GM12878 (cell line): ENCODE measurements around the gene NLGN2.

Experiments used
- EZH2 ChIP-seq: IDR thresholded peaks from 2 replicates; pipeline ENCODE4 v1.6.1; 2012; ENCODE audit warnings: low read depth, mild to moderate bottlenecking, control low read depth, inconsistent platforms, low read length, borderline replicate concordance; ENCODE audit not compliant: control insufficient read depth
- HDAC6 ChIP-seq: fragments of 200-600 bp; sonication (generic); IDR thresholded peaks from one replicate; pipeline ENCODE4 v1.8.0; 2017; ENCODE audit warnings: antibody characterized with exemption; ENCODE audit not compliant: unreplicated experiment
- KAT2A ChIP-seq: conservative IDR thresholded peaks from 2 replicates; pipeline ENCODE4 v1.6.1; 2011; ENCODE audit warnings: low read depth, low read length; ENCODE audit not compliant: control insufficient read depth
- RELA ChIP-seq: fragments of 450-650 bp; IDR thresholded peaks from 2 replicates; pipeline ENCODE4 v1.8.0; 2014; ENCODE audit warnings: borderline replicate concordance; ENCODE audit not compliant: partially characterized antibody
- SIN3A ChIP-seq: IDR thresholded peaks from 2 replicates; pipeline ENCODE4 v1.6.1; 2012; ENCODE audit warnings: low read depth, low read length, improper control_type of control experiment
- SIX5 ChIP-seq: IDR thresholded peaks from 2 replicates; pipeline ENCODE4 v1.6.1; 2011; ENCODE audit warnings: mild to moderate bottlenecking, low read depth, low read length, moderate library complexity; ENCODE audit not compliant: severe bottlenecking
- SP1 ChIP-seq: IDR thresholded peaks from one replicate; pipeline ENCODE4 v1.6.1; 2011; ENCODE audit warnings: low read depth, low read length
- SREBF2 ChIP-seq: IDR thresholded peaks from 2 replicates; pipeline ENCODE4 v1.6.1; 2012; ENCODE audit warnings: mild to moderate bottlenecking, low read length
- TBL1XR1 ChIP-seq: IDR thresholded peaks from 2 replicates; pipeline ENCODE4 v1.6.1; 2012; ENCODE audit warnings: low read depth, low read length, improper control_type of control experiment
- YY1 ChIP-seq: IDR thresholded peaks from 2 replicates; pipeline ENCODE4 v1.6.1; 2011; ENCODE audit warnings: low read depth, mild to moderate bottlenecking, low read length
- TF ChIP-seq, protein P1 (sequence below): IDR thresholded peaks from 2 replicates; pipeline ENCODE4 v1.6.1; 2012; ENCODE audit warnings: low read depth, low read length, improper control_type of control experiment
- TF ChIP-seq, protein P2 (sequence below), 3 experiments: IDR thresholded peaks in 2 of 3; conservative IDR thresholded peaks in 1 of 3; 2 replicates each; pipeline ENCODE4 v1.5.1; 2011; ENCODE audit warnings: low read depth in 3 of 3, low read length in 3 of 3, mild to moderate bottlenecking in 3 of 3, control low read depth in 2 of 3, moderate library complexity in 2 of 3, inconsistent platforms in 1 of 3, mixed read lengths in 1 of 3; ENCODE audit not compliant: control insufficient read depth in 2 of 3, insufficient read depth in 1 of 3; ENCODE audit errors: extremely low read depth in 1 of 3
- TF ChIP-seq, protein P3 (sequence below): fragments of 450-650 bp; IDR thresholded peaks from 2 replicates; pipeline ENCODE4 v1.6.1; 2017; ENCODE audit warnings: mild to moderate bottlenecking

DNA sequence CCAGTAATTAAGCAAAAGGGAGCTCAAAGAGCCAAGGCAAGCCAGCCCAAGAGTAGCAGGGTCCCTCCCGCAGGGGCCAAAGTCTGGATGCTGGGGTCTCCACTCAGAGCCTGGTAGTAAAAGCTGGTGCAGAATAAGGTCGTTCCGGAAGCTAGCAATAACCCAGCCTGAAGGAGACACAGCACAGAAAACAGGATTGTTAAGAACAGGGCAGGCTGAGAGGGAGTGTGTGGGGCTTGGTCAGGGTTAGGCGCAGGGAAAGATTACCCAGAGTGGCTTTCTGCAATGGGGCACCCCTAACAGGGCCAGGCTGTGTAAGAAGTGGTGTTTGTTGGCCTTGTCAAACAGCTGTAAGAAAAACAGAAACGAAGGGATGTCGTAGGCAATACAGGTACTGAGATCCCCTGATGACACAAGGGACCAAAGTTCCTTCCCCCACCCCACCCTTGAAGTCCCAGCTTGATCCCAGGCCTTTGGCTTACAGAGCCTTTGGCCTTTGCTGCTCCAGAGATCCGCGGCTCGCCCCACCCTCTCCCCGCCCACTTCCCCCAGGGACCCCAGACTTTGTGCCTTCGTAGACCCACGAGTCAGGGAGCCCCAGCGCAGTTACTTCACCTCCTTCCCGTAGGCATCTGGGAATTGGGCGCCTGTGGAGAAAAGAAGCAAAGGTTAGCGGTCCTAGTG is 4.5 kb upstream of the NLGN2 start:
- TF ChIP-seq HDAC6, result no peak
- no peak for TF ChIP-seq SP1
- no peak for TF ChIP-seq YY1
- TF ChIP-seq, protein P1, sequence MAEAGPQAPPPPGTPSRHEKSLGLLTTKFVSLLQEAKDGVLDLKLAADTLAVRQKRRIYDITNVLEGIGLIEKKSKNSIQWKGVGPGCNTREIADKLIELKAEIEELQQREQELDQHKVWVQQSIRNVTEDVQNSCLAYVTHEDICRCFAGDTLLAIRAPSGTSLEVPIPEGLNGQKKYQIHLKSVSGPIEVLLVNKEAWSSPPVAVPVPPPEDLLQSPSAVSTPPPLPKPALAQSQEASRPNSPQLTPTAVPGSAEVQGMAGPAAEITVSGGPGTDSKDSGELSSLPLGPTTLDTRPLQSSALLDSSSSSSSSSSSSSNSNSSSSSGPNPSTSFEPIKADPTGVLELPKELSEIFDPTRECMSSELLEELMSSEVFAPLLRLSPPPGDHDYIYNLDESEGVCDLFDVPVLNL, result no peak
- TF ChIP-seq, protein P2, sequence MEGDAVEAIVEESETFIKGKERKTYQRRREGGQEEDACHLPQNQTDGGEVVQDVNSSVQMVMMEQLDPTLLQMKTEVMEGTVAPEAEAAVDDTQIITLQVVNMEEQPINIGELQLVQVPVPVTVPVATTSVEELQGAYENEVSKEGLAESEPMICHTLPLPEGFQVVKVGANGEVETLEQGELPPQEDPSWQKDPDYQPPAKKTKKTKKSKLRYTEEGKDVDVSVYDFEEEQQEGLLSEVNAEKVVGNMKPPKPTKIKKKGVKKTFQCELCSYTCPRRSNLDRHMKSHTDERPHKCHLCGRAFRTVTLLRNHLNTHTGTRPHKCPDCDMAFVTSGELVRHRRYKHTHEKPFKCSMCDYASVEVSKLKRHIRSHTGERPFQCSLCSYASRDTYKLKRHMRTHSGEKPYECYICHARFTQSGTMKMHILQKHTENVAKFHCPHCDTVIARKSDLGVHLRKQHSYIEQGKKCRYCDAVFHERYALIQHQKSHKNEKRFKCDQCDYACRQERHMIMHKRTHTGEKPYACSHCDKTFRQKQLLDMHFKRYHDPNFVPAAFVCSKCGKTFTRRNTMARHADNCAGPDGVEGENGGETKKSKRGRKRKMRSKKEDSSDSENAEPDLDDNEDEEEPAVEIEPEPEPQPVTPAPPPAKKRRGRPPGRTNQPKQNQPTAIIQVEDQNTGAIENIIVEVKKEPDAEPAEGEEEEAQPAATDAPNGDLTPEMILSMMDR (IDR thresholded peaks at IDR 0.05 in 2 of 3, conservative IDR thresholded peaks at IDR 0.05 in 1 of 3; ENCODE audit: control insufficient read depth in 2 of 3, extremely low read depth in 1 of 3, insufficient read depth in 1 of 3, low read depth in 3 of 3, low read length in 3 of 3), result no peak
- TF ChIP-seq, protein P3, sequence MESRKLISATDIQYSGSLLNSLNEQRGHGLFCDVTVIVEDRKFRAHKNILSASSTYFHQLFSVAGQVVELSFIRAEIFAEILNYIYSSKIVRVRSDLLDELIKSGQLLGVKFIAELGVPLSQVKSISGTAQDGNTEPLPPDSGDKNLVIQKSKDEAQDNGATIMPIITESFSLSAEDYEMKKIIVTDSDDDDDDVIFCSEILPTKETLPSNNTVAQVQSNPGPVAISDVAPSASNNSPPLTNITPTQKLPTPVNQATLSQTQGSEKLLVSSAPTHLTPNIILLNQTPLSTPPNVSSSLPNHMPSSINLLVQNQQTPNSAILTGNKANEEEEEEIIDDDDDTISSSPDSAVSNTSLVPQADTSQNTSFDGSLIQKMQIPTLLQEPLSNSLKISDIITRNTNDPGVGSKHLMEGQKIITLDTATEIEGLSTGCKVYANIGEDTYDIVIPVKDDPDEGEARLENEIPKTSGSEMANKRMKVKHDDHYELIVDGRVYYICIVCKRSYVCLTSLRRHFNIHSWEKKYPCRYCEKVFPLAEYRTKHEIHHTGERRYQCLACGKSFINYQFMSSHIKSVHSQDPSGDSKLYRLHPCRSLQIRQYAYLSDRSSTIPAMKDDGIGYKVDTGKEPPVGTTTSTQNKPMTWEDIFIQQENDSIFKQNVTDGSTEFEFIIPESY, result no peak
- TF ChIP-seq SREBF2, result no peak
- no peak for TF ChIP-seq SIX5
- TF ChIP-seq RELA, result no peak
- no peak for TF ChIP-seq KAT2A
- TF ChIP-seq EZH2, result no peak
- TF ChIP-seq SIN3A, result no peak
- TF ChIP-seq TBL1XR1, result no peak
